Endothelial cell of umbilical vein (primary cell): Measurements from ENCODE around the gene RAC2. TPM values are rescaled to one million over a fixed set of nuclear protein-coding genes. Genes with fewer than 3 reads are reported as not detected.

Experiments used
- BruUV-seq: library from RNA; stranded (reverse); fragments of 400-500 nt; replicated peaks from 2 replicates; lab custom pipeline; 2021; lab: Mats Ljungman, UMichigan
- CTCF ChIA-PET: fragments of 300-600, 350-600 bp; sonication (Branson Sonifier 250); formaldehyde crosslinking; loops from one replicate; lab custom pipeline; 2021; ENCODE audit warnings: antibody characterized with exemption, inconsistent platforms; lab: Charles Lee
- POLR2A ChIA-PET: fragments of 300-600, 350-600 bp; sonication (Branson Sonifier 250); formaldehyde crosslinking; loops from one replicate; lab custom pipeline; 2021; ENCODE audit warnings: antibody characterized with exemption, inconsistent platforms; lab: Charles Lee
- DNase-seq: peaks from one replicate; pipeline ENCODE4 v3.0.0-alpha.2; 2011; ENCODE audit warnings: low read depth, low spot score
- FAIRE-seq: peaks from 2 replicates; lab custom pipeline; 2011; peaks lifted over from hg19 to GRCh38; lab: Jason Lieb, UNC
- H2AFZ ChIP-seq: 2 replicates; pipeline ENCODE4 v1.6.0; 2012; ENCODE audit warnings: low read depth, low read length, control low read depth, inconsistent platforms
- H3K27ac ChIP-seq: 2 replicates; pipeline ENCODE4 v1.5.1; 2011; ENCODE audit warnings: low read depth, mild to moderate bottlenecking, control low read depth, low read length, moderate library complexity; ENCODE audit not compliant: insufficient read depth
- H3K27me3 ChIP-seq, 2 experiments: 2 replicates each; pipeline versions ENCODE4 v1.6.0 to v1.6.1; 2011; ENCODE audit warnings: low read length in 2 of 2, mixed read lengths in 1 of 2; ENCODE audit not compliant: control insufficient read depth in 2 of 2, insufficient read depth in 2 of 2
- H3K36me3 ChIP-seq, 2 experiments: 2 replicates in 1 of 2; 3 replicates in 1 of 2; pipeline ENCODE4 v1.5.1; 2011; ENCODE audit warnings: low read length in 2 of 2, mild to moderate bottlenecking in 1 of 2, moderate library complexity in 1 of 2; ENCODE audit not compliant: control insufficient read depth in 2 of 2, insufficient read depth in 2 of 2; ENCODE audit errors: extremely low read depth in 1 of 2
- H3K4me1 ChIP-seq: 3 replicates; pipeline ENCODE4 v1.5.1; 2011; ENCODE audit warnings: mild to moderate bottlenecking, low read length; ENCODE audit not compliant: control insufficient read depth, insufficient read depth; ENCODE audit errors: extremely low read depth
- H3K4me2 ChIP-seq: 2 replicates; pipeline ENCODE4 v1.6.1; 2011; ENCODE audit warnings: low read length, control low read depth, mixed read lengths; ENCODE audit not compliant: insufficient read depth
- H3K4me3 ChIP-seq, 3 experiments: fragments of 200-600 bp in 1 of 3; sonication (generic), shearing (Covaris generic) in 1 of 3; replicated peaks in 1 of 3; 2 replicates each; pipeline ENCODE4 v1.5.1; 2011 to 2016; ENCODE audit warnings: control low read depth in 3 of 3, low read length in 3 of 3, mild to moderate bottlenecking in 2 of 3, inconsistent platforms in 1 of 3, low read depth in 1 of 3, moderate library complexity in 1 of 3; ENCODE audit not compliant: insufficient read depth in 1 of 3
- H3K79me2 ChIP-seq: 2 replicates; pipeline ENCODE4 v1.6.0; 2012; ENCODE audit warnings: low read length, inconsistent platforms; ENCODE audit not compliant: control insufficient read depth, insufficient read depth
- H3K9ac ChIP-seq: replicated peaks from 2 replicates; pipeline ENCODE3; 2011; ENCODE audit warnings: low read length, control low read depth; ENCODE audit not compliant: insufficient read depth; ENCODE audit errors: extremely low read depth
- H3K9me1 ChIP-seq: replicated peaks from 3 replicates; pipeline ENCODE4 v1.6.0; 2011; ENCODE audit warnings: mild to moderate bottlenecking, low read length; ENCODE audit not compliant: control insufficient read depth, insufficient read depth; ENCODE audit errors: extremely low read depth
- H3K9me3 ChIP-seq: replicated peaks from 2 replicates; pipeline ENCODE4 v1.5.1; 2012; ENCODE audit warnings: low read length, inconsistent platforms; ENCODE audit not compliant: control insufficient read depth, insufficient read depth
- H4K20me1 ChIP-seq: replicated peaks from 2 replicates; pipeline ENCODE3; 2011; ENCODE audit warnings: mild to moderate bottlenecking, low read length; ENCODE audit not compliant: control insufficient read depth, insufficient read depth; ENCODE audit errors: extremely low read depth
- EZH2 ChIP-seq: IDR thresholded peaks from 2 replicates; pipeline ENCODE4 v1.6.1; 2012; ENCODE audit warnings: borderline replicate concordance, low read depth, mild to moderate bottlenecking, moderate library complexity, low read length, inconsistent platforms; ENCODE audit not compliant: severe bottlenecking
- FOS ChIP-seq: IDR thresholded peaks from 2 replicates; pipeline ENCODE4 v1.6.1; 2011; ENCODE audit warnings: mild to moderate bottlenecking, low read length, moderate library complexity, borderline replicate concordance; ENCODE audit not compliant: insufficient read depth
- MAX ChIP-seq: IDR thresholded peaks from 2 replicates; pipeline ENCODE4 v1.6.1; 2011; ENCODE audit not compliant: insufficient read depth, insufficient read length
- MYC ChIP-seq: IDR thresholded peaks from one replicate; pipeline ENCODE4 v1.6.1; 2011; ENCODE audit warnings: mild to moderate bottlenecking, low read depth, low read length
- POLR2A ChIP-seq: IDR thresholded peaks from 2 replicates; pipeline ENCODE4 v1.6.1; 2012; ENCODE audit warnings: low read depth, mild to moderate bottlenecking, control low read depth, low read length
- POLR2AphosphoS5 ChIP-seq: IDR thresholded peaks from 2 replicates; pipeline ENCODE4 v1.6.1; 2012; ENCODE audit warnings: low read depth, mild to moderate bottlenecking, control low read depth, low read length, moderate library complexity; ENCODE audit not compliant: insufficient read depth
- dilution Hi-C: fragments of 300-500 bp; cut with MboI; formaldehyde crosslinking; loops from one replicate; pipeline ENCODE4 v1.15.0; 2019; ENCODE audit warnings: low sequenced_read_pairs; ENCODE audit not compliant: extremely low pct_ligation_motif_present
- intact Hi-C: fragments of 100-400 bp; cut with micrococcal nuclease; formaldehyde crosslinking; loops from one replicate; pipeline ENCODE4 v1.10.0; 2022
- polyA plus RNA-seq, 4 experiments: library from polyadenylated mRNA; depleted of rRNA in 3 of 4; stranded (reverse) in 3 of 4; unstranded in 1 of 4; fragments of >200 nt; gene quantifications; 2 replicates each; pipeline versions ENCODE4 v1.2.1 to v1.2.3, GENCODE V29; 2011 to 2012; ENCODE audit warnings: missing spikeins in 1 of 4
- total RNA-seq: library from RNA; stranded (reverse); gene quantifications from 2 replicates; pipeline ENCODE4 v1.2.3, GENCODE V29; 2021
- TF ChIP-seq, protein P1 (sequence below), 2 donors: IDR thresholded peaks; 1 replicate in 1 of 2; 2 replicates in 1 of 2; pipeline ENCODE4 v1.5.1; 2011; ENCODE audit warnings: low read length in 2 of 2, mild to moderate bottlenecking in 2 of 2, moderate library complexity in 2 of 2, control low read depth in 1 of 2, inconsistent platforms in 1 of 2, low read depth in 1 of 2; ENCODE audit not compliant: insufficient read depth in 1 of 2; ENCODE audit errors: extremely low read depth in 1 of 2

The RAC2 gene
- total and polyA plus RNA-seq, 2 donors (not counting 3 experiments of a cell fraction or from before 2014, with no cell fraction given), result 122 to 181 TPM

GRCh38 chr22:37182101-37182948 lies 61.7 kb downstream of the RAC2 start:
- intact Hi-C loops, result no loop called here
- H3K9me3 ChIP-seq, result no peaks in the 10 kb centered on the region
- dilution Hi-C loops, result no loop called here
- no peaks in the 10 kb centered on the region for H3K9me1 ChIP-seq
- BruUV-seq, result no TSS peak
- H3K79me2 ChIP-seq, result no peaks in the 10 kb centered on the region
- no peak for FAIRE-seq
- POLR2A ChIA-PET, result no interaction called here
- CTCF ChIA-PET, result no interaction called here
- H3K4me2 ChIP-seq, result no peak overlapping the region
- H4K20me1 ChIP-seq, result no peaks in the 10 kb centered on the region
- no peaks in the 10 kb centered on the region for H3K27me3 ChIP-seq
- H3K27ac ChIP-seq, result no peak overlapping the region
- no peak overlapping the region for H3K4me3 ChIP-seq
- DNase-seq, result no peak
- H3K4me1 ChIP-seq, result peaks cover 25% of the 10 kb centered on the region
- TF ChIP-seq POLR2AphosphoS5 (no peak), MYC (no peak), EZH2 (no peak), FOS (no peak), POLR2A (no peak), MAX (no peak)
- TF ChIP-seq, protein P1, sequence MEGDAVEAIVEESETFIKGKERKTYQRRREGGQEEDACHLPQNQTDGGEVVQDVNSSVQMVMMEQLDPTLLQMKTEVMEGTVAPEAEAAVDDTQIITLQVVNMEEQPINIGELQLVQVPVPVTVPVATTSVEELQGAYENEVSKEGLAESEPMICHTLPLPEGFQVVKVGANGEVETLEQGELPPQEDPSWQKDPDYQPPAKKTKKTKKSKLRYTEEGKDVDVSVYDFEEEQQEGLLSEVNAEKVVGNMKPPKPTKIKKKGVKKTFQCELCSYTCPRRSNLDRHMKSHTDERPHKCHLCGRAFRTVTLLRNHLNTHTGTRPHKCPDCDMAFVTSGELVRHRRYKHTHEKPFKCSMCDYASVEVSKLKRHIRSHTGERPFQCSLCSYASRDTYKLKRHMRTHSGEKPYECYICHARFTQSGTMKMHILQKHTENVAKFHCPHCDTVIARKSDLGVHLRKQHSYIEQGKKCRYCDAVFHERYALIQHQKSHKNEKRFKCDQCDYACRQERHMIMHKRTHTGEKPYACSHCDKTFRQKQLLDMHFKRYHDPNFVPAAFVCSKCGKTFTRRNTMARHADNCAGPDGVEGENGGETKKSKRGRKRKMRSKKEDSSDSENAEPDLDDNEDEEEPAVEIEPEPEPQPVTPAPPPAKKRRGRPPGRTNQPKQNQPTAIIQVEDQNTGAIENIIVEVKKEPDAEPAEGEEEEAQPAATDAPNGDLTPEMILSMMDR (IDR thresholded peaks at IDR 0.05; ENCODE audit: extremely low read depth in 1 of 2, insufficient read depth in 1 of 2, low read depth in 1 of 2, low read length in 2 of 2), result no peak
- no peak overlapping the region for H3K9ac ChIP-seq
- H2AFZ ChIP-seq, result no peak overlapping the region
- H3K36me3 ChIP-seq, result no peaks in the 10 kb centered on the region
